K562 (cell line): ENCODE results near the gene CHPF2. TPM values are rescaled to one million over a fixed set of nuclear protein-coding genes. Genes with fewer than 3 reads are reported as not detected.

Experiments used
- ARID1B ChIP-seq: fragments of 450-650 bp; IDR thresholded peaks from 2 replicates; pipeline ENCODE4 v1.6.1; 2016; ENCODE audit warnings: antibody characterized with exemption, mild to moderate bottlenecking, inconsistent platforms
- BRD4 ChIP-seq: fragments of 200-600 bp; sonication (generic); IDR thresholded peaks from 2 replicates; pipeline ENCODE4 v1.6.1; 2017; ENCODE audit warnings: inconsistent platforms
- CSDE1 ChIP-seq, 2 experiments: fragments of 450-650 bp; IDR thresholded peaks; 2 replicates each; pipeline ENCODE4 v1.6.1; 2016; ENCODE audit warnings: mild to moderate bottlenecking in 1 of 2
- EP300 ChIP-seq: IDR thresholded peaks from 2 replicates; pipeline ENCODE4 v1.6.1; 2012; ENCODE audit warnings: low read length, improper control_type of control experiment
- HDAC8 ChIP-seq: fragments of 450-650 bp; IDR thresholded peaks from 2 replicates; pipeline ENCODE4 v1.6.1; 2016; ENCODE audit warnings: mild to moderate bottlenecking, missing genetic modification characterization, moderate library complexity, missing compliant biosample characterization
- HNRNPUL1 ChIP-seq: fragments of 200-400 bp; formaldehyde crosslinking; IDR thresholded peaks from 2 replicates; pipeline ENCODE4 v1.6.1; 2017; ENCODE audit warnings: low read length
- ILF3 ChIP-seq: fragments of 450-650 bp; IDR thresholded peaks from 2 replicates; pipeline ENCODE4 v1.6.1; 2018; ENCODE audit warnings: antibody characterized with exemption, mild to moderate bottlenecking, moderate library complexity, borderline replicate concordance
- MXI1 ChIP-seq: IDR thresholded peaks from 2 replicates; pipeline ENCODE4 v1.6.1; 2011; ENCODE audit warnings: low read depth, mild to moderate bottlenecking, improper control_type of control experiment, low read length
- NFATC3 ChIP-seq: fragments of 450-650 bp; IDR thresholded peaks from 2 replicates; pipeline ENCODE4 v1.6.1; 2017; ENCODE audit warnings: mild to moderate bottlenecking
- NFE2 ChIP-seq: IDR thresholded peaks from 2 replicates; pipeline ENCODE4 v1.6.1; 2014; ENCODE audit warnings: antibody characterized with exemption, low read depth
- POLR2AphosphoS2 ChIP-seq: IDR thresholded peaks from 2 replicates; pipeline ENCODE4 v1.6.1; 2012; ENCODE audit warnings: low read length, improper control_type of control experiment
- RBFOX2 ChIP-seq: fragments of 200-400 bp; formaldehyde crosslinking; IDR thresholded peaks from 2 replicates; pipeline ENCODE4 v1.6.1; 2017; ENCODE audit warnings: low read depth, mild to moderate bottlenecking, low read length, moderate library complexity
- SNRNP70 ChIP-seq: fragments of 200-400 bp; formaldehyde crosslinking; optimal IDR thresholded peaks from 2 replicates; pipeline ENCODE3; 2017; ENCODE audit warnings: low read depth, low read length
- SOX6 ChIP-seq: fragments of 450-650 bp; IDR thresholded peaks from 2 replicates; pipeline ENCODE4 v1.6.1; 2014; ENCODE audit warnings: mild to moderate bottlenecking
- ZBTB33 ChIP-seq: sonication (generic); formaldehyde crosslinking; IDR thresholded peaks from 2 replicates; pipeline ENCODE4 v1.8.1; 2023; ENCODE audit warnings: mild to moderate bottlenecking, missing genetic modification reagents
- ZNF609 ChIP-seq: sonication (generic); formaldehyde crosslinking; IDR thresholded peaks from 2 replicates; pipeline ENCODE4 v1.8.1; 2023; ENCODE audit warnings: missing genetic modification reagents, mild to moderate bottlenecking, borderline replicate concordance
- polyA plus RNA-seq, 8 experiments: library from polyadenylated mRNA; depleted of rRNA in 4 of 8; stranded (reverse) in 5 of 8; unstranded in 3 of 8; fragments of >200 nt; fragmentation: Nextera tagmentation in 2 of 8; fragmentation: Illumina TruSeq in 1 of 8; extraction: Ambion mirVana in 2 of 8; extraction: Trizol in 1 of 8; gene quantifications; 2 replicates each; pipeline versions ENCODE4 v1.2.1 to v1.2.3, GENCODE V29; 2011 to 2014; ENCODE audit warnings: inconsistent platforms in 1 of 8, missing spikeins in 1 of 8
- total RNA-seq, 7 experiments: library from RNA; depleted of rRNA in 6 of 7; stranded (reverse); fragments of >200 nt in 6 of 7; fragmentation: Illumina TruSeq in 2 of 7; extraction: Trizol in 2 of 7; gene quantifications; 2 replicates each; pipeline versions ENCODE4 v1.2.1 to v1.2.3, GENCODE V29; 2011 to 2021; ENCODE audit warnings: low replicate concordance in 1 of 7
- TF ChIP-seq, protein P1 (sequence below): fragments of 250-450 bp; sonication (Bioruptor Pico); IDR thresholded peaks from 2 replicates; pipeline ENCODE4 v1.8.0; 2021; ENCODE audit warnings: mild to moderate bottlenecking, moderate library complexity
- TF ChIP-seq, protein P2 (sequence below): fragments of 200-400 bp; formaldehyde crosslinking; IDR thresholded peaks from 2 replicates; pipeline ENCODE4 v1.6.1; 2017; ENCODE audit warnings: mild to moderate bottlenecking, low read depth, low read length, moderate library complexity

CHPF2 gene
- total and polyA plus RNA-seq, 9 of the 15 experiments (the other 6 are each of a cell fraction or from before 2014, with no cell fraction given), result 0.08 to 32.8 (median 10.5) TPM

DNA sequence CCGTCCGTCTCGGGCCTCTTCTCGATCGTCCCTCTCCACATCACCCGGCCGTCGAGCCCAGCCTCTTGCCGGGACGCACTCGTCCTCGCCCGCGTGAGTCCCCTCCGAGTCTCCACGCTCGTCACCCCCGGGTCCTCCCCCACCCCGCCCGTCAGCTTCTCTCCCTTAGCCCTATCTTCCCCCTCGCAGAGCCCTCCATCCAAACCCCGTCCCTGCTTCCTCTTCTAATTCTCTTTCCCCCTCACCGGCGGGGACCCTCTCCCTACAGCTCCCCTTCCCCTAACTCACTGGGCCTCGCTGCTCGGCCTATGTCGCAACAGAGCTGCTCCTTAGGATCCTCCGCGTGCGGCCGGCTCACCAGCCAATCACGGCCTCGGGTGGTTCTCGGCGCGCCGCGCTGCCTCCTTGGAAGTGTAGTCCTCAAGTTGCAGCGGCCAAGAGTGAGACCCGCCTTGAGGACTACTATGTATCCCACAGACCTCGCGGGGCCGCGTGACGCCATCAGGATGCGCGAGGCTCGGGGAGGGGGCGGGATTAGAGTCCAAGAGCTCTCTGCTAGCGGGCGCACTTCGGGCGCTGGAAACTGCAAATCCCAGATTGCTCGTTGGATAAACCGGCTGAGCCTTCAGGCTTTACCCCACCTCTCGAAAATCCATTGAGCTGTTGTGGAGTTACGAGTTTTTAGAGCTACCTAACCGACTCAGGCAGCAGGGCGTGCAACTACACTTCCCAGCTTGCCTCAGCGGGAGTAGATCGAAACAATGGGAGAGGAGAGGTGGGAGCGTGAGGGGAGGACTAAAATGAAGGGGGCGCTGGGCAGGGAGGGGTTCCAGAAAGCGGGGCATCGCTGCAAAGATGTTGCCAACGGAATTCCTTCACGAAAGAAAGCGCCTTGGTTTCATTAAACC is 5.2 kb upstream of the CHPF2 start, which contains the start of gene ABCF2 (continued):
- TF ChIP-seq ZBTB33, result no peak; the same call in 1 of the 2 replicates
- TF ChIP-seq, protein P1, sequence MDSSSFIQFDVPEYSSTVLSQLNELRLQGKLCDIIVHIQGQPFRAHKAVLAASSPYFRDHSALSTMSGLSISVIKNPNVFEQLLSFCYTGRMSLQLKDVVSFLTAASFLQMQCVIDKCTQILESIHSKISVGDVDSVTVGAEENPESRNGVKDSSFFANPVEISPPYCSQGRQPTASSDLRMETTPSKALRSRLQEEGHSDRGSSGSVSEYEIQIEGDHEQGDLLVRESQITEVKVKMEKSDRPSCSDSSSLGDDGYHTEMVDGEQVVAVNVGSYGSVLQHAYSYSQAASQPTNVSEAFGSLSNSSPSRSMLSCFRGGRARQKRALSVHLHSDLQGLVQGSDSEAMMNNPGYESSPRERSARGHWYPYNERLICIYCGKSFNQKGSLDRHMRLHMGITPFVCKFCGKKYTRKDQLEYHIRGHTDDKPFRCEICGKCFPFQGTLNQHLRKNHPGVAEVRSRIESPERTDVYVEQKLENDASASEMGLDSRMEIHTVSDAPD (CRISPR knock-in tag), result no peak
- TF ChIP-seq ILF3, result no peak
- no peak for TF ChIP-seq HDAC8 (tag)
- no peak for TF ChIP-seq HNRNPUL1
- peak; percentile 23; the same call in 1 of the 2 replicates for TF ChIP-seq SOX6
- 0 out of 2 replicates have a peak, but pooled peaks have one; percentile 29 for TF ChIP-seq ARID1B
- TF ChIP-seq NFE2, result peak; percentile 14; the same call in 1 of the 2 replicates
- no peak for TF ChIP-seq ZNF609 (CRISPR knock-in tag)
- TF ChIP-seq NFATC3, result no peak
- peak; percentile 76 for TF ChIP-seq MXI1
- TF ChIP-seq CSDE1 (IDR thresholded peaks at IDR 0.05), result peak in 1 of 2 experiments; percentile 89; a peak in 2 of 4 replicates
- TF ChIP-seq, protein P2, sequence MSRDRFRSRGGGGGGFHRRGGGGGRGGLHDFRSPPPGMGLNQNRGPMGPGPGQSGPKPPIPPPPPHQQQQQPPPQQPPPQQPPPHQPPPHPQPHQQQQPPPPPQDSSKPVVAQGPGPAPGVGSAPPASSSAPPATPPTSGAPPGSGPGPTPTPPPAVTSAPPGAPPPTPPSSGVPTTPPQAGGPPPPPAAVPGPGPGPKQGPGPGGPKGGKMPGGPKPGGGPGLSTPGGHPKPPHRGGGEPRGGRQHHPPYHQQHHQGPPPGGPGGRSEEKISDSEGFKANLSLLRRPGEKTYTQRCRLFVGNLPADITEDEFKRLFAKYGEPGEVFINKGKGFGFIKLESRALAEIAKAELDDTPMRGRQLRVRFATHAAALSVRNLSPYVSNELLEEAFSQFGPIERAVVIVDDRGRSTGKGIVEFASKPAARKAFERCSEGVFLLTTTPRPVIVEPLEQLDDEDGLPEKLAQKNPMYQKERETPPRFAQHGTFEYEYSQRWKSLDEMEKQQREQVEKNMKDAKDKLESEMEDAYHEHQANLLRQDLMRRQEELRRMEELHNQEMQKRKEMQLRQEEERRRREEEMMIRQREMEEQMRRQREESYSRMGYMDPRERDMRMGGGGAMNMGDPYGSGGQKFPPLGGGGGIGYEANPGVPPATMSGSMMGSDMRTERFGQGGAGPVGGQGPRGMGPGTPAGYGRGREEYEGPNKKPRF, result no peak
- TF ChIP-seq POLR2AphosphoS2, result no peak
- TF ChIP-seq BRD4, result no peak
- no peak for TF ChIP-seq SNRNP70
- TF ChIP-seq RBFOX2, result peak; percentile 92
- peak; percentile 37 for TF ChIP-seq EP300
